K562 (cell line): ENCODE results near the gene SET. TPM values are rescaled to one million over a fixed set of nuclear protein-coding genes. Genes with fewer than 3 reads are reported as not detected.
A peak's percentile ranks its signal among the peaks of the same experiment; 100 is the strongest.

Experiments
- ARID2 ChIP-seq: fragments of 450-650 bp; IDR thresholded peaks from 2 replicates; pipeline ENCODE4 v1.6.1; 2017; ENCODE audit warnings: antibody characterized with exemption, mild to moderate bottlenecking
- BRD9 ChIP-seq: fragments of 450-650 bp; IDR thresholded peaks from 2 replicates; pipeline ENCODE4 v1.6.1; 2018; ENCODE audit warnings: low read depth; ENCODE audit not compliant: partially characterized antibody
- KDM2B ChIP-seq: fragments of 250-450 bp; sonication (Bioruptor Pico); IDR thresholded peaks from 2 replicates; pipeline ENCODE4 v1.8.0; 2021; ENCODE audit warnings: mild to moderate bottlenecking, moderate library complexity
- KLF1 ChIP-seq: fragments of 450-650 bp; IDR thresholded peaks from 2 replicates; pipeline ENCODE4 v1.6.1; 2016; ENCODE audit warnings: missing genetic modification characterization, missing compliant biosample characterization
- LCOR ChIP-seq: sonication (generic); formaldehyde crosslinking; IDR thresholded peaks from 2 replicates; pipeline ENCODE4 v1.8.0; 2022; ENCODE audit warnings: mild to moderate bottlenecking, missing genetic modification reagents
- NEUROD1 ChIP-seq: fragments of 150-350 bp; IDR thresholded peaks from 2 replicates; pipeline ENCODE4 v1.6.1; 2014; ENCODE audit warnings: borderline replicate concordance, low read length, low read depth; ENCODE audit not compliant: partially characterized antibody
- NONO ChIP-seq, 2 experiments: fragments of 200-400 bp in 1 of 2; fragments of 450-650 bp in 1 of 2; formaldehyde crosslinking in 1 of 2; IDR thresholded peaks; 2 replicates each; pipeline ENCODE4 v1.6.1; 2017; ENCODE audit warnings: low read depth in 2 of 2, mild to moderate bottlenecking in 2 of 2, moderate library complexity in 2 of 2, low read length in 1 of 2
- OTX1 ChIP-seq: fragments of 450-650 bp; formaldehyde crosslinking; IDR thresholded peaks from 2 replicates; pipeline ENCODE4 v1.4.0; 2022; ENCODE audit warnings: mild to moderate bottlenecking
- SRSF1 ChIP-seq: fragments of 200-400 bp; formaldehyde crosslinking; IDR thresholded peaks from 2 replicates; pipeline ENCODE4 v1.6.1; 2017; ENCODE audit warnings: mild to moderate bottlenecking, low read depth, low read length, moderate library complexity
- TBL1XR1 ChIP-seq, 2 experiments: IDR thresholded peaks; 2 replicates each; pipeline ENCODE4 v1.6.1; 2012; ENCODE audit warnings: improper control_type of control experiment in 2 of 2, low read length in 2 of 2, mild to moderate bottlenecking in 1 of 2
- XRCC4 ChIP-seq: IDR thresholded peaks from one replicate; pipeline ENCODE4 v1.6.1; 2011; ENCODE audit not compliant: insufficient read depth, insufficient read length; ENCODE audit errors: extremely low read depth
- ZBTB17 ChIP-seq: fragments of 450-650 bp; formaldehyde crosslinking; IDR thresholded peaks from 2 replicates; pipeline ENCODE4 v1.4.0; 2020; ENCODE audit warnings: mild to moderate bottlenecking
- ZNF253 ChIP-seq: fragments of 250-450 bp; sonication (Bioruptor Pico); conservative IDR thresholded peaks from 2 replicates; pipeline ENCODE4 v1.6.1; 2021; ENCODE audit warnings: mild to moderate bottlenecking
- ZNF589 ChIP-seq: fragments of 200-800 bp; sonication (Bioruptor generic); IDR thresholded peaks from 2 replicates; pipeline ENCODE4 v1.6.1; 2016; ENCODE audit warnings: low read depth, missing genetic modification characterization, missing compliant biosample characterization
- polyA plus RNA-seq, 8 experiments: library from polyadenylated mRNA; depleted of rRNA in 4 of 8; stranded (reverse) in 5 of 8; unstranded in 3 of 8; fragments of >200 nt; fragmentation: Nextera tagmentation in 2 of 8; fragmentation: Illumina TruSeq in 1 of 8; extraction: Ambion mirVana in 2 of 8; extraction: Trizol in 1 of 8; gene quantifications; 2 replicates each; pipeline versions ENCODE4 v1.2.1 to v1.2.3, GENCODE V29; 2011 to 2014; ENCODE audit warnings: inconsistent platforms in 1 of 8, missing spikeins in 1 of 8
- total RNA-seq, 7 experiments: library from RNA; depleted of rRNA in 6 of 7; stranded (reverse); fragments of >200 nt in 6 of 7; fragmentation: Illumina TruSeq in 2 of 7; extraction: Trizol in 2 of 7; gene quantifications; 2 replicates each; pipeline versions ENCODE4 v1.2.1 to v1.2.3, GENCODE V29; 2011 to 2021; ENCODE audit warnings: low replicate concordance in 1 of 7
- TF ChIP-seq, protein P1 (sequence below): fragments of 250-450 bp; sonication (Bioruptor Pico); IDR thresholded peaks from 2 replicates; pipeline ENCODE4 v1.5.0; 2021; ENCODE audit warnings: mild to moderate bottlenecking, borderline replicate concordance
- TF ChIP-seq, protein P2 (sequence below): IDR thresholded peaks from 2 replicates; pipeline ENCODE4 v1.6.1; 2012; ENCODE audit warnings: low read depth, low read length, improper control_type of control experiment, borderline replicate concordance
- TF ChIP-seq, protein P3 (sequence below): sonication (generic); formaldehyde crosslinking; IDR thresholded peaks from 2 replicates; pipeline ENCODE4 v1.8.0; 2022; ENCODE audit warnings: mild to moderate bottlenecking, missing genetic modification reagents, borderline replicate concordance

The SET gene
- total and polyA plus RNA-seq, 9 of the 15 experiments (the other 6 are each of a cell fraction or from before 2014, with no cell fraction given) = 404 to 1,447 (median 907) TPM

DNA sequence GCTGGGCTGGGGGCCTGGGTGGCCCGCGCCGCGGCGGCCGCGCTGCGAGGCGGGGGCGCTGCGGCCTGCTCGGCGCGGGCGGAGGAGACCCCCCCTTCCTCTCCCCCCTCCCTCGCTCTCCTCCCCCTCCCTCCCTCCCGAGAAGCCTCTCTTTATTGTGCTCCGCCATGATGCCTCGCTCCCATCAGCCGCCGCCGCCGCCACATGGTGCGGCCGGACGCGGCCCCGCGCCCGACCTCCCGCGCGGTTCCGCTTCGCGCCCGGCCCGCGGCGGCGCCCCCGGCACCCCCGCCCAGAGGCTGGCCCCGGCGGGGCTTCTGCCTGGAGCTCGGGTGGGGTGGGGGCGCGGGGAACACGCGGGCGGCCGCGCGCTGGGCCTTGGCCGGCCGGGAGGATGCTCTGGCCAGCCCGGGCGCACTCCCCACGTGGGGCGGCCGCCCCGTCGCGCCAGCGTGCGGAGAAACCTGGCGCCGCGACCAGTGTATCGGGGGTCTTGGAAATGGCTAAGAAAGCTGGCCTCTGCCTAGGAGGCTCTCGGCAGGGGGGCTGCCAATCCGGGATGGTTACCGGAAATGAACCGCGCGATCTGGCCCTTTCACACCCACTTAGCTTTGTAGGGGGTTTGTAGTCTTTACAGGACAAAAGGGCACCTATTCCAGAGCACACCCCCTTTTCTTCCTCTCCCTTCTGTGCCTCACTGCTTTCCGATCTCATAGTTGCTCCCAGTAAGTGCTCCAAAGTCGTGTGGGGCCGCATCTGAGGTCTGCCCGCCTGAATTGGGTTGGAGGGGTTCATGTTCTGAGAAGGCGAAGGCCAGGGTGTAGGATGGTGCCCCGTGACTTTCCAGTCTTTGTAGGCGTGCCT is 1.0 kb downstream of the SET start (continued):
- TF ChIP-seq ZNF589 (CRISPR knock-in tag) (no peak), KDM2B (CRISPR knock-in tag) (no peak), NONO (IDR thresholded peaks at IDR 0.05; ENCODE audit: low read depth in 2 of 2, low read length in 1 of 2) (no peak), OTX1 (CRISPR knock-in tag) (0 out of 2 replicates have a peak, but pooled peaks have one; percentile 40), KLF1 (tag) (no peak), ZBTB17 (peak; percentile 50; the same call in 1 of the 2 replicates), ZNF253 (CRISPR knock-in tag) (no peak), LCOR (CRISPR knock-in tag) (peak; percentile 61; the same call in 1 of the 2 replicates), XRCC4 (no peak), ARID2 (no peak), SRSF1 (no peak), TBL1XR1 (IDR thresholded peaks at IDR 0.05; ENCODE audit: low read length in 2 of 2) (no peak), NEUROD1 (no peak), BRD9 (no peak)
- TF ChIP-seq, protein P1, sequence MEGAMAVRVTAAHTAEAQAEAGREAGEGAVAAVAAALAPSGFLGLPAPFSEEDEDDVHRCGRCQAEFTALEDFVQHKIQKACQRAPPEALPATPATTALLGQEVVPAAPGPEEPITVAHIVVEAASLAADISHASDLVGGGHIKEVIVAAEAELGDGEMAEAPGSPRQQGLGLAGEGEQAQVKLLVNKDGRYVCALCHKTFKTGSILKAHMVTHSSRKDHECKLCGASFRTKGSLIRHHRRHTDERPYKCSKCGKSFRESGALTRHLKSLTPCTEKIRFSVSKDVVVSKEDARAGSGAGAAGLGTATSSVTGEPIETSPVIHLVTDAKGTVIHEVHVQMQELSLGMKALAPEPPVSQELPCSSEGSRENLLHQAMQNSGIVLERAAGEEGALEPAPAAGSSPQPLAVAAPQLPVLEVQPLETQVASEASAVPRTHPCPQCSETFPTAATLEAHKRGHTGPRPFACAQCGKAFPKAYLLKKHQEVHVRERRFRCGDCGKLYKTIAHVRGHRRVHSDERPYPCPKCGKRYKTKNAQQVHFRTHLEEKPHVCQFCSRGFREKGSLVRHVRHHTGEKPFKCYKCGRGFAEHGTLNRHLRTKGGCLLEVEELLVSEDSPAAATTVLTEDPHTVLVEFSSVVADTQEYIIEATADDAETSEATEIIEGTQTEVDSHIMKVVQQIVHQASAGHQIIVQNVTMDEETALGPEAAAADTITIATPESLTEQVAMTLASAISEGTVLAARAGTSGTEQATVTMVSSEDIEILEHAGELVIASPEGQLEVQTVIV (CRISPR knock-in tag) = no peak
- TF ChIP-seq, protein P2, sequence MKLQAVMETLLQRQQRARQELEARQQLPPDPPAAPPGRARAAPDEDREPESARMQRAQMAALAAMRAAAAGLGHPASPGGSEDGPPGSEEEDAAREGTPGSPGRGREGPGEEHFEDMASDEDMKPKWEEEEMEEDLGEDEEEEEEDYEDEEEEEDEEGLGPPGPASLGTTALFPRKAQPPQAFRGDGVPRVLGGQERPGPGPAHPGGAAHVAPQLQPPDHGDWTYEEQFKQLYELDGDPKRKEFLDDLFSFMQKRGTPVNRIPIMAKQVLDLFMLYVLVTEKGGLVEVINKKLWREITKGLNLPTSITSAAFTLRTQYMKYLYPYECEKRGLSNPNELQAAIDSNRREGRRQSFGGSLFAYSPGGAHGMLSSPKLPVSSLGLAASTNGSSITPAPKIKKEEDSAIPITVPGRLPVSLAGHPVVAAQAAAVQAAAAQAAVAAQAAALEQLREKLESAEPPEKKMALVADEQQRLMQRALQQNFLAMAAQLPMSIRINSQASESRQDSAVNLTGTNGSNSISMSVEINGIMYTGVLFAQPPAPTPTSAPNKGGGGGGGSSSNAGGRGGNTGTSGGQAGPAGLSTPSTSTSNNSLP = no peak
- TF ChIP-seq, protein P3, sequence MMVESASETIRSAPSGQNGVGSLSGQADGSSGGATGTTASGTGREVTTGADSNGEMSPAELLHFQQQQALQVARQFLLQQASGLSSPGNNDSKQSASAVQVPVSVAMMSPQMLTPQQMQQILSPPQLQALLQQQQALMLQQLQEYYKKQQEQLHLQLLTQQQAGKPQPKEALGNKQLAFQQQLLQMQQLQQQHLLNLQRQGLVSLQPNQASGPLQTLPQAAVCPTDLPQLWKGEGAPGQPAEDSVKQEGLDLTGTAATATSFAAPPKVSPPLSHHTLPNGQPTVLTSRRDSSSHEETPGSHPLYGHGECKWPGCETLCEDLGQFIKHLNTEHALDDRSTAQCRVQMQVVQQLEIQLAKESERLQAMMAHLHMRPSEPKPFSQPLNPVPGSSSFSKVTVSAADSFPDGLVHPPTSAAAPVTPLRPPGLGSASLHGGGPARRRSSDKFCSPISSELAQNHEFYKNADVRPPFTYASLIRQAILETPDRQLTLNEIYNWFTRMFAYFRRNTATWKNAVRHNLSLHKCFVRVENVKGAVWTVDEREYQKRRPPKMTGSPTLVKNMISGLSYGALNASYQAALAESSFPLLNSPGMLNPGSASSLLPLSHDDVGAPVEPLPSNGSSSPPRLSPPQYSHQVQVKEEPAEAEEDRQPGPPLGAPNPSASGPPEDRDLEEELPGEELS (CRISPR knock-in tag) = no peak
